Lower leg skin (tissue), 4 donors: ENCODE results near the gene TCOF1. TPM values are rescaled to one million over a fixed set of nuclear protein-coding genes. Genes with fewer than 3 reads are reported as not detected.

ENCODE experiments used
- DNase-seq, 2 donors: peaks; one replicate each; pipeline ENCODE4 v3.0.0-alpha.2; 2019; ENCODE audit warnings: low spot score in 2 of 2
- H3K4me3 ChIP-seq: fragments of 200-600 bp; sonication (generic); 2 replicates; pipeline ENCODE4 v1.5.1; 2017; ENCODE audit warnings: mild to moderate bottlenecking, low read depth; ENCODE audit not compliant: poor library complexity, severe bottlenecking
- CTCF ChIP-seq, 3 donors: fragments of 450-650 bp; IDR thresholded peaks; one replicate each; pipeline ENCODE4 v1.5.1; 2016; ENCODE audit warnings: antibody characterized with exemption in 3 of 3, mild to moderate bottlenecking in 3 of 3, moderate library complexity in 2 of 3
- POLR2A ChIP-seq, 2 donors: fragments of 450-650 bp; IDR thresholded peaks; one replicate each; pipeline ENCODE4 v1.6.1; 2016 to 2017; ENCODE audit warnings: antibody characterized with exemption in 2 of 2, mild to moderate bottlenecking in 1 of 2, moderate library complexity in 1 of 2
- WGBS, 2 donors: methylation state at CpG; one replicate each; pipeline ENCODE4 v1.1.5; 2018; 5-methylcytosine and 5-hydroxymethylcytosine counted together
- intact Hi-C: fragments of 100-400 bp; cut with DNase I; formaldehyde crosslinking; loops from one replicate; pipeline ENCODE4 v1.15.0; 2023; ENCODE audit warnings: low total_unique reads
- total RNA-seq, 4 donors: library from RNA; depleted of rRNA; stranded (reverse); fragments of >200 nt; gene quantifications; one replicate each; pipeline ENCODE4 v1.1.0, GENCODE V29; 2016

TCOF1 gene
- total RNA-seq, 4 donors from 2014 or later = 30.6 to 35.0 (median 32.2) TPM

GRCh38 chr5:150311015-150311692 is 46.3 kb upstream of the TCOF1 start:
- no peak for DNase-seq
- intact Hi-C loops = no loop called here
- WGBS, 2 donors = 85 to 88% methylated on average over 5 to 7 of the region's 7 CpGs
- TF ChIP-seq CTCF (IDR thresholded peaks at IDR 0.05) = no peak
- TF ChIP-seq POLR2A (IDR thresholded peaks at IDR 0.05) = no peak
- no peak overlapping the region for H3K4me3 ChIP-seq

- 93 to 95% methylated on average over 6 of the region's 6 CpGs for WGBS, 2 donors
- TF ChIP-seq POLR2A (IDR thresholded peaks at IDR 0.05) (no peak), CTCF (IDR thresholded peaks at IDR 0.05) (no peak)
- no peak overlapping the region for H3K4me3 ChIP-seq
- DNase-seq = no peak
- intact Hi-C loops = no loop called here
These were observed 45.0 kb upstream of the TCOF1 start for GRCh38 chr5:150312518-150312917.

- no peak for DNase-seq
- intact Hi-C loops = no loop called here
- H3K4me3 ChIP-seq = no peak overlapping the region
- 65 to 87% methylated on average over 6 of the region's 6 CpGs for WGBS, 2 donors
- TF ChIP-seq CTCF (IDR thresholded peaks at IDR 0.05) (no peak), POLR2A (IDR thresholded peaks at IDR 0.05) (no peak)
These were observed 44.0 kb upstream of the TCOF1 start for GRCh38 chr5:150313501-150313900.

GRCh38 chr5:150313921-150314716 is 43.4 kb upstream of the TCOF1 start:
- intact Hi-C loops = no loop called here
- no peak overlapping the region for H3K4me3 ChIP-seq
- DNase-seq = no peak
- TF ChIP-seq CTCF (IDR thresholded peaks at IDR 0.05) = no peak
- no peak for TF ChIP-seq POLR2A (IDR thresholded peaks at IDR 0.05)
- 67 to 76% methylated on average over 6 of the region's 6 CpGs for WGBS, 2 donors

- intact Hi-C loops = no loop called here
- 94% methylated on average over 4 of the region's 4 CpGs for WGBS, 2 donors
- TF ChIP-seq CTCF (IDR thresholded peaks at IDR 0.05) = no peak
- no peak for TF ChIP-seq POLR2A (IDR thresholded peaks at IDR 0.05)
- no peak overlapping the region for H3K4me3 ChIP-seq
- DNase-seq = no peak
These were observed 42.3 kb upstream of the TCOF1 start for GRCh38 chr5:150315245-150315644.
